Amniotic stem cell (primary cell): ENCODE data around the gene AIDA.
"Not testable (repeated sequence)": the region's sequence is repeated elsewhere in the genome, so short reads cannot be mapped to it uniquely, and the experiment has no call there.

ENCODE experiments used
- DNase-seq: peaks from one replicate; lab custom pipeline; 2025; lab: John Stamatoyannopoulos, UW

AIDA gene

GRCh38 chr1:222713091-222713961, 1.0 kb upstream of the AIDA start:
- peak; percentile 94 for DNase-seq

- DNase-seq: peak; percentile 56
Observed at GRCh38 chr1:222711319-222712252, 705 bp downstream of the AIDA start.

- no peak for DNase-seq
Observed at GRCh38 chr1:222709700-222710153, 2.6 kb downstream of the AIDA start.

- DNase-seq: no peak
Observed at GRCh38 chr1:222706815-222707214, 5.5 kb downstream of the AIDA start.

- no peak for DNase-seq
Observed at GRCh38 chr1:222704260-222704659, 8.0 kb downstream of the AIDA start.

- no peak for DNase-seq
Observed at GRCh38 chr1:222702210-222702609, 10.1 kb downstream of the AIDA start.

GRCh38 chr1:222697826-222698225, 14.5 kb downstream of the AIDA start:
- no peak for DNase-seq

GRCh38 chr1:222697203-222697602, 15.1 kb downstream of the AIDA start:
- DNase-seq: no peak

GRCh38 chr1:222696741-222697140, 15.6 kb downstream of the AIDA start:
- DNase-seq: no peak

- DNase-seq: no peak
Observed at GRCh38 chr1:222694927-222695326, 17.4 kb downstream of the AIDA start.

GRCh38 chr1:222691016-222691415, 21.3 kb downstream of the AIDA start:
- DNase-seq: no peak

GRCh38 chr1:222680080-222680479, 32.2 kb downstream of the AIDA start:
- DNase-seq: no peak

- DNase-seq: no peak
Observed at GRCh38 chr1:222670110-222670509, 42.2 kb downstream of the AIDA start.

GRCh38 chr1:222669107-222669506, 43.2 kb downstream of the AIDA start:
- DNase-seq: not testable (repeated sequence)

GRCh38 chr1:222668184-222668583, 44.1 kb downstream of the AIDA start:
- not testable (repeated sequence) for DNase-seq

GRCh38 chr1:222665964-222666363, 46.3 kb downstream of the AIDA start:
- DNase-seq: no peak

- no peak for DNase-seq
Observed at GRCh38 chr1:222663431-222663934, 48.8 kb downstream of the AIDA start.

GRCh38 chr1:222657899-222658298, 54.4 kb downstream of the AIDA start:
- no peak for DNase-seq

GRCh38 chr1:222656391-222657155, 55.7 kb downstream of the AIDA start:
- DNase-seq: no peak

- DNase-seq: no peak
Observed at GRCh38 chr1:222654849-222655248, 57.4 kb downstream of the AIDA start.

GRCh38 chr1:222653178-222653827, 59.0 kb downstream of the AIDA start:
- no peak for DNase-seq
